Ovary (tissue), 3 donors: ENCODE measurements around the gene GRIK1.

ENCODE experiments used
- EP300 ChIP-seq: sonication (generic); formaldehyde crosslinking; IDR thresholded peaks from one replicate; pipeline ENCODE4 v1.6.1; 2017; ENCODE audit warnings: antibody characterized with exemption
- POLR2A ChIP-seq: fragments of 450-650 bp; IDR thresholded peaks from one replicate; pipeline ENCODE4 v1.6.1; 2017; ENCODE audit warnings: antibody characterized with exemption, mild to moderate bottlenecking, moderate library complexity
- TF ChIP-seq, protein P1 (sequence below), 3 donors: fragments of 450-650 bp in 2 of 3; fragments of 200-600 bp in 1 of 3; IDR thresholded peaks; one replicate each; pipeline versions ENCODE4 v1.5.1 to v1.8.0; 2016 to 2022; ENCODE audit warnings: antibody characterized with exemption in 3 of 3, mild to moderate bottlenecking in 1 of 3
- donor health status: DM: no; HTN: no; CAD: no.

DNA sequence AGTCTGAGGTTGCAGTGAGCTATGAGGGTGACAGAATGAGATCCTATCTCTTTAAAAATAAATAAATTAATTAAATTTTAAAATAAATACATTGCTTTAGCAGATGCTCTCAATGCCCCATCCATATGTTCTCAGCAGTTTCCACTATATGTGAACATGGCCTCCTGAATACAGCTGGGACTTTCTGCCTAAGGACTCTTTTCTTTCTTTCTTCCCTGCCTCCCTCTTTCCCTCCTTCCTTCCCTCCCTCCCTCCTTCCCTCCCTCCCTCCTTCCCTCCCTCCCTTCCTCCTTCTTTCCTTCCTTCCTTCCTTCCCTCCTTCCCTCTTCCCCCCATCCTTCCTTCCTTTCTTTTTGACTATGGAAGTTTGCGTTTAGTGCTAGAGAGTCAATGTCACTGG is 10.2 kb upstream of the GRIK1 start:
- TF ChIP-seq, protein P1, sequence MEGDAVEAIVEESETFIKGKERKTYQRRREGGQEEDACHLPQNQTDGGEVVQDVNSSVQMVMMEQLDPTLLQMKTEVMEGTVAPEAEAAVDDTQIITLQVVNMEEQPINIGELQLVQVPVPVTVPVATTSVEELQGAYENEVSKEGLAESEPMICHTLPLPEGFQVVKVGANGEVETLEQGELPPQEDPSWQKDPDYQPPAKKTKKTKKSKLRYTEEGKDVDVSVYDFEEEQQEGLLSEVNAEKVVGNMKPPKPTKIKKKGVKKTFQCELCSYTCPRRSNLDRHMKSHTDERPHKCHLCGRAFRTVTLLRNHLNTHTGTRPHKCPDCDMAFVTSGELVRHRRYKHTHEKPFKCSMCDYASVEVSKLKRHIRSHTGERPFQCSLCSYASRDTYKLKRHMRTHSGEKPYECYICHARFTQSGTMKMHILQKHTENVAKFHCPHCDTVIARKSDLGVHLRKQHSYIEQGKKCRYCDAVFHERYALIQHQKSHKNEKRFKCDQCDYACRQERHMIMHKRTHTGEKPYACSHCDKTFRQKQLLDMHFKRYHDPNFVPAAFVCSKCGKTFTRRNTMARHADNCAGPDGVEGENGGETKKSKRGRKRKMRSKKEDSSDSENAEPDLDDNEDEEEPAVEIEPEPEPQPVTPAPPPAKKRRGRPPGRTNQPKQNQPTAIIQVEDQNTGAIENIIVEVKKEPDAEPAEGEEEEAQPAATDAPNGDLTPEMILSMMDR (IDR thresholded peaks at IDR 0.05), result no peak
- TF ChIP-seq POLR2A (no peak), EP300 (no peak)
